GM21381 (cell line): ENCODE data around the gene ELF1.

Experiments used
- ATAC-seq: cut with Tn5 transposase; IDR thresholded peaks from one replicate; pipeline ENCODE4 v1.9.1; 2021; ENCODE audit warnings: mild to moderate bottlenecking, moderate library complexity; ENCODE audit not compliant: unreplicated experiment

ELF1 gene

GRCh38 chr13:41008349-41008980 is 10.7 kb downstream of the ELF1 start:
- no peak for ATAC-seq

- ATAC-seq, result no peak
Measured at GRCh38 chr13:41007744-41008128, 11.4 kb downstream of the ELF1 start.

DNA sequence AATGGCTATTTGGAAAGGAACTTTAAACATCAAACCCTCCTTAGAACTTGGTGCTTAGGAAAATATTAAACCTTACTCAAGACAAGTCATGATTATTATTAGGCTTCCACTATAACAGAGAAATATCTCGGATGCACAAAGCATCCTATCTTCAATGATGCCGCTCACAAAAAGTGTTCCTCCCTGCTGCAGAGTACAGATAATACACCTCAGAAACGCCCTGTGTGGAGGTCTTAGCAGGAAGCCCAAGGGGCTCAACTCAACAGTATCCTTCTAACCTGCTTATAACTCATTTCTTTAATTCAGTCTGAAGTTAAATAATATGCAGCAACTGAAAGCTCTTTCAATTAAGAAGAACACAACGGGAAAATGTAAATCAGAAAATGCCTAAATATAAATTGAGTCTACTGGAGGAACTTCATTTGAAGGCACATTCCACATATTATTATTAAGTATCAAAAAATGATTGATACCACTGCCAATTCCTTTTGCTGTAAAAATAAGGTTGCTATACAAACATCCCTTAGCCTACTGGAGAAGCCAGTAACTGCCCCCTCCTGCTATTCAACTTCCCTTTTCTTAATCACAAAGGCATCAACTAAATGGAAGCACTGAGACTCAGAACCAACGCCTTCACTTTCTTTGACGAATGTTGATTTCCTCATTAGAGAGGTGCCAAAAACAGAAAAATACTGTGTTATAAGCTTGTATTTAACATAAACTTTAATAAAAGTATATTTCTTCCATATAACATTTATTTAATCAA is 12.0 kb downstream of the ELF1 start:
- ATAC-seq, result no peak

DNA sequence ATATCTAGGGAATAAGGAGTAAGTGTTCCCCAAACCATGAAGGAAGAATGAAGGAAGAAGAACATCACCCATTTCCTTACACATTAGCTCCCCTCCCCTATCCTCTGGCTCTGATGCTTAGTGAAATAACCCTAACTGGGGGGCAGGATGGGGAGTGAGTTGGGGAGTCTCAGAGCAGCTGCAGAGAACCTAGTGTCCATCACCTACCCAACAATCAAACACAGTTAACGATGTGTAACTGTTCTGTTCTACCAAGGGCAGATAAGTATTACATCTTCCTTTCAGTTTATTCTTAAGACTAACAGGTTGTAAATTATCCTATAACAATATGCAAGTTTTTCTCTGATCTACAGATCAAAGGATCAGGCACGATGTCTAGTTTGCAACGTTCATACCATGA is 12.8 kb downstream of the ELF1 start:
- no peak for ATAC-seq

- ATAC-seq, result no peak
Measured at GRCh38 chr13:41005704-41006103, 13.4 kb downstream of the ELF1 start.

DNA sequence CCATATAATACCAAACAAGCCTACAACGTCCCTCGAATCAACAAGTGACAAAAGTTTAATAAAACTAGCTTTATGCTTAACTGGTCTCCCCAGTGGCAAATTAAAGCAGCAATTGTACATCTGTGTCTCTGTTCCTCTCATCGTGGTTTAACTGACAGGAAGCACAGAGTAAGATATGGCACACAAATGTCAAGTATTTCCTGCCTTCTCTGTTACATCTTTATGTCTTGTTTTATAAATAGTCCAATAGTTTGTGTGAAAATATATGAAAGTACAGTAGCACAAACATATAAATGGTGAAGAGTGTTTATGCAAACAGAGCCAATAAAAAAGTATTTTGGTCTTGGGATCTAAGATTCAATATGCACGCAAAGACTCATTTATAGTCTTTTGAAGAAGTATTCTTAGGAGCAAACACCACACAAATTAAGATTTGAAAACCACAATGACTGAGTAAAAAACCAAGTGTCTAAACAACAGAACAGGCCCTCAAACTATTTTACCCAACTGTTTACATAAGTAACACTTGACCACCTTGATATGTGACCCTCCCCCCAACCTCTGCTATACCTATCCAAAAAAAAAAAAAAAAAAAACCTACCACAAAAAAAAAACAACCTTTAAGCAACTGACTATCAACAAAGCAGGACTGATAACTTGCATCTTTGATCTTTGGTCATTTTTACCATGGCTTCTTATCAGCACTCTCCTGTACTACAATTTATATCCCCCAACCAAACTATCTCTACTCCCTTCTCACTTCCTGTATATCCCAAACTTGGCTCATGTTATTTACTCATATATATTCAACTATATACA is 14.0 kb downstream of the ELF1 start:
- ATAC-seq, result peak; percentile 76

- ATAC-seq, result no peak
Measured at GRCh38 chr13:41002606-41003005, 16.5 kb downstream of the ELF1 start.

GRCh38 chr13:41001695-41002094 is 17.4 kb downstream of the ELF1 start:
- ATAC-seq, result no peak

DNA sequence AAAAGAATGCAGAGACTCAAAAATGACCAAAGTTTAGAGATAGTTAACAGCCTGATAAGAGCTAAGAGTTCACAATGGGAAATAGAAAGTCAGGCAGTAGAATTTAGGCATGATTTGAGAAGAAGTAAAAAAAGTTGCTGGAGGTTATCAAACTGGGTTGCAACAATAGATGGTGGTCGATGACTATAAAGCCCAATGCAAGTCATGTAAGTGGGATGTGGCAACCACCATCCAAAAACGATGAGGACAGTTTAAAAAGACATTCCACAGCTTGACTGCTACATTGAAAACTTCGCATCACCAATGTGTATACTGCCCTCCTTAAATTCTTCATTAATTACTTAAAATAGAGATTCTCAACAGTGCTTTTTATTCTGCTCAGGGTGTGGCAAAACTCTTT is 19.7 kb downstream of the ELF1 start:
- no peak for ATAC-seq

GRCh38 chr13:40996426-40997092 is 22.6 kb downstream of the ELF1 start:
- ATAC-seq, result no peak

GRCh38 chr13:40995997-40996396 is 23.1 kb downstream of the ELF1 start:
- ATAC-seq, result no peak

DNA sequence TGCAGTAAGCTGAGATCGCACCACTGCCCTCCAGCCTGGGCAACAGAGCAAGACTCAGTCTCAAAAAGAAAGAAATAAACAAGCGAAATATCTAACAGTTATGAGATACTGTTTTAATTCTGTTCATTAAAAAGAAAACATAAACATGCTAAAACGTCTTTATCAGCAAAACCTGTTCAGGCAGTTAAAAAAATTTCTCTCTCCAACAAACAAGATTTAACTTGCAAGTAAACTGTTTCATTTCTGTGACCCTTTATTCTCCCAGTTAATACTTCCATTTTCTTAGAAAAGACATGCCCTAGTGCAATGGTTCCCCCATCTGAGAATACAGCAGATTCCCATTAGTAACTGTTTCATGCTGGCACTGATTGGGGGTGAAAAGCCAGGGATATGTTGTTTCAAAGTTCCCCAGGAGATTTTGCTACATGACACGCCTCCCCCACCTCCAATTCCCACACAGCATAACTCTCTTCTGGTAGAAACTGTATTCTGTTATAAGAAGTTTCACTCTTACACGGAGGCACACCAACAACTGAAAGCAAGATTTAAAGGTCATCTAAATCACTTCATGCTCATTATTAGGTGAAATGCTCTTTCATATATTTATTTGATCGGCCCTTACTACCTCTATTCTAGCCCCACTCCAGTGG is 24.4 kb downstream of the ELF1 start:
- ATAC-seq, result peak; percentile 71

DNA sequence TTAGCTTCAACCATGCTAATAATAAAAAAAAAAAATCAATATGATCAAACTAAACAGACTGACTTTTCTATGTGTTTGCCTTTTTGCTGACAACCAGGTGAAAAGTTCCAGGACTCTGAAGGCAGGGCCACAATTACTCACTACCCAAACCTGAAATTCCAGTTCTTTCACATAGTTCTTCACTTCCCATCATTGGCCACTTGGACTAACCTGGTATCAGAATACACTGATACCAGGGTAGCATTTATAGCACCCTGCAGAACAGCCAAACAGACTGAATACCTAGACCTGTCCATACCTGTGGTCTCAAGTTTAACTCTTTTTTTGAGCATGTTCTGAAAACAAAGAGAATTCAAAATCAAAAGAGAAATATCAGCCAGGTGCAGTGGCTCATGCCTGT is 25.1 kb downstream of the ELF1 start:
- no peak for ATAC-seq

DNA sequence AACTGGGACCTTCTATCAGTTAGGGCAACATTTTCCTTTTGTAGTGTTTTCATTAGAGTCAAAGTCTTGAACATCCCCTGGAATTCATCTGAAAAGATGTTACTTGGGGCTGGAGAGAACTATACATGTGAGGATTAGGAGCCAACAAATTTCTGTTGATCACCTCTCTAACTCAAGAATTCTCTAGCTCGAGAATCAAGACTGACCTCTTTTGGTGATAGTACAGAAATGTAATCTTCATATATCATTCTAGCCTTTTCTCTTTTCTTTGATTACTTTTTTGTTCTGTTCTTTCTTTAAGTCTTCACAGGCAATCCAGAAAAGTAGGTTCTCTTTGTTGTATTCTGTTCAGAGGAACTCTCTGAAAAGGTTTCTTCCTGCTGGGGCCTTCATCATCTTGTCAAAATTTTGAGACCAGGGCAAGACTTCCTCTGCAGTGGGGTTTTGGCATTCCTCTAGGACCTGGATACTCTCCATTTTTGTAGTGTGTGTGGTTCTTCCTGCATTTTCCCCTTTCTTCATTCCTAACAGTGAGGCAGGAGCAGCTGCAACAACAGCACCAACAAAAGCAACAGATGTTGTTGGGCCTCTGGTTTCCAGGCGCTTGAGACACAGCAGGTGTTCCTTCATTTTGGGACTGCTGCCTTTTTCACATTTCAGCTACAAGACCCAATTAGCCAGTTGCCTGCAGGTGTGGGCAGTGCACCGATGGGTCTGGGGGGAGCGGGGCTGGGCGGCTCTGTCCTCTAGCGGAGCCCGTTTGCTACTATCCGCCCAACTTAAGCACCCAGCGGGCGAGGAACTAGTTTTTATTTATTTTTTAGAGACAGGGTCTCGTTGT is 26.2 kb downstream of the ELF1 start:
- no peak for ATAC-seq

DNA sequence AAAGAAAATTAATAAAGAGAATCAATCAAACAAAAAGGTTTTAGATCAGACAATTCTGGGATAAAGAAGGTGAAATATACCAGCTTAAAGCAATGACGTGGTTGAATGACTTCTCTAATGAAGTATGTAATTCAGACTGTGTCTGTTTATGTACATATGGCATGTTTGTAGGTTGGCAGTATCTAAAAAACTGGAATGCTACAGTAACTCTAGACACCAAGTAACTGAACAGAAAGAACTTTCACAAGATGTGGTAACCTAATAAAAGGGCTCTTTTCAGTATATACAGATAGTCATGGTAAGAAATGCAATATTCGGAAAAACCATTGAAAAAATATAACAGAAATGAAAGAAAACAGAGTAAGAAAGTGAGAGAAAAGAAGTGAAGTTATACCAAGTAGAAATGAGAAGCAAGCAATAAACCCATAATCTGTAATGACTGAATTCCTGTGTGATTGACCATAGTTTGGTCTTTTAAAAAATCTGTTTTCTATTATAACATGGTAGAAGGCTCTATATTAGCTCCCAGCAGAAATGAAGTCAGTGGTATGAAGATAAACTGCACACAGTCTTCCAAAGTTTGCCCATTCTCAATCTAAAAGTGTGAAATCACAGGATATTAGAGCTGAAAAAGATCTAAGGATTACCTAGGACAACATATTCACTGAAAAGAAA is 31.4 kb downstream of the ELF1 start:
- no peak for ATAC-seq

DNA sequence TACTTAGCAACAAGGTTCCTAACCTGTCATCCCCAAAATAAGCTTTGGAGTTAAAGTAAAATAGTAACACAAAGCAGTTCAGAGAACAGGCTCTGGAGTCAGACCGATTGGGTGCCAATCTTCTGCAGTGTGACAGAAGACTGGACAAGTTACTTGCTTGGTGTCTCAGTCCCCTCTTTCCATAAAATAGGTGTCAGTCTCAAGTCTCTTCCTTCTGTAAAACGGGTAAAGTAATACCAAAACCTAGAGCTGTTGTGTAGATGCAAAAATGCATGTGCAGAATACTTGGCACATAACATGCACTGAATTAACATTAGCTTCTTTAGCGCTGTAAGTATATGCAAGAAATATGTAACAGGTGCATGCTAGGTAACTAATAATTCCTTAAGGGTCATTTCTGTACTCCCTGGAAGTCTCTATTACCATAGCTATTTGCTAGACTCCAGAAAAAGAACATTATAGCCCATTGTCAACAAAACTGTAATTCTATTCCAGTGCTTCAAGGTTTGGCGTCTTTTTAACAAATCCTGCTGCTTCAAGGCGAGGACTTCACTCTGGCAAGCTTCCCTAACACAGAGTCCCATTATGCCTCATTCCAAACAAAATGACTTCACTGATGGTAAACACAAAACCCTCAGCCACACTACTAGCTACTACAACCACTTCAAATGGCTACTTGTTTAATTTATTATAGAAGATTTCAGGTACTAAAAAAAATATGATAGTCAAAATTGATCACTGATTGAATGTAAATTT is 32.8 kb downstream of the ELF1 start:
- ATAC-seq, result no peak

DNA sequence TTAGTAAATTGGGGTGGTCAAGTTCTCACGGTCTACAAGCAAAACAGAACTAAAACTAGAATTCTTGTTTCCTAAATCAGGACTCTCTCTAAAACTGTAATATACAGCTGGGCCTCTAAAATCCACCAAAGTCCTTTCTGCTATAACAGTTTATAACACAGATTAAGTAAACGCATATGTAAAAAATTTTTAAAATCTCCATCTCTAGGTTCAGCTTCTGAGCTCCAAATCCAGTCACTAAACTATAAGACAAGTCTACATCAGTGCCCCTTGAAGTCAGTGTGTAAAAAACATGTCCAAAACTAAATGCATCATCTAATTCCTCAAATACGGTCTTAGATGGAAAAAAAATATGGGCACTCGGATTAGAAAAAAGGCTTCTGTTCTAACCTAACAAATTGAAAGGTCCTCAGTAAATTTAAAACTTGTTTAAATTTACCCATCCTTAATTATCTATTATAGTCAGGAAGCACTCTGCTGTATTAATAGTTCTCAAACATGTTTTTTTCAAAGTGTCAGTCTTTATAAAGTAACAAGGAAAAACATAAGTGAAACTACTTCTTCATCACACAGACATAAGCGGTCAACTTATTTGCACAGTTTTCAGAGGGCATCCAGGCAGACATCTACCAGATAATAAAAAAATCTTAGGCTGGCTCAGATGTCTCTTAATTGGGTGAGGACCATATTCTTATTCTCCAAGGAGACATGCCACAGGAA is 33.6 kb downstream of the ELF1 start:
- no peak for ATAC-seq
